GM18508 (cell line): ENCODE results near the gene GNA12.

Source experiments
- ATAC-seq: cut with Tn5 transposase; IDR thresholded peaks from one replicate; pipeline ENCODE4 v1.9.1; 2021; ENCODE audit warnings: moderate number of reproducible peaks; ENCODE audit not compliant: insufficient read depth, unreplicated experiment

Gene GNA12

GRCh38 chr7:2819161-2819953 is 24.8 kb downstream of the GNA12 start:
- no peak for ATAC-seq

- no peak for ATAC-seq
Observed at GRCh38 chr7:2818653-2819052, 25.5 kb downstream of the GNA12 start.

DNA sequence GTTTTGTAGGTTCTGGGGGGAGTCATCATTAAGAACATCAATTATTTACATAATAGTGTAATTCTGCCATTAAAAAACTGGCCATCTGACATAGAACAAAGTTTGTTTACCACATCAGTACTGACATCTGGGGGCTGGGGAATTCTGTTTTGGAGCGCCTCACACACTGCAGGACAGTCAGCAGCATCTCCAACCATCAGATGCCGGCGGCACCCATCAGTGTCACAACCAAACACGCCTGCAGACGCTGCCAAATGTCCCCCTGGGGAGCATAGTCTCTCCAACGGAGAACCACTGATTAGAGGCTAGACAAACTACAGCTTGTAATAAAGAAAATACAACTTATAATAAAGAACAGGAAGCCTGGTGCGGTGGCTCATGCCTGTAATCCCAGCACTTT is 26.0 kb downstream of the GNA12 start:
- no peak for ATAC-seq

DNA sequence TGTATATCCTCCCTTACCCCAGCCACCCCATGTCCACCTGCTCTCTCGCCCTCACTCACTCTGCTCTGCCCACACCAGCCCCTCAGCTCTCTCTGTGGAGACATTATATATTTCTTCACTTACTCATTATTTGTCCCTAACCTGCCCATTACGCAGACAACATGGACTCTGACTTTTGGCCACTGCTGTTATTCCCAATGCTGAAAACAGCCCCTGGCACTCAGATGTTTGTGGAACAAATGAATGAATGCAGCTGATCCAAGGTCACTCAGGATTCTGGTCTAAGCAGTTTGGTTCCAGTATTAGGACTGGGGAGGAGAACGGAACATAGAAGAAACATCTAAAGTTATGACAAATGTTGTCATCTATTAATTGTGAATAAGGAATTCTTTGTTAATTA is 26.7 kb downstream of the GNA12 start:
- no peak for ATAC-seq

DNA sequence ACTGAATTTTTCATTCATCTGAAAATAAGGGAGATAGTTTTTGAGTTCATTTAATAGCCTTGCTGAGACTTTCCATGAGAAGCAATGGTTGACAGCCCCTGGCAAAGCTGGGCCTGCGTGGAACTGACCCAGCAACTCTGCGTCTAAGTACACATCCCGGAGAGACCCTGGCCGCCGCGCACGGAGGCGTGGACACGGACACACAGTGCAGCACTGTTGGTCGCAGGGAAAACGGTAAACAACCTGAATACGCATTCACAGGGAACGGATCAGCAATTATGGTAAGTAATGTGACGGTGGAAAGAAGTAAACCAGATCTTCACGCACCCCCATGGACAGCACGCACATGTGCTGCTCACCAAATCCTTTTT is 28.2 kb downstream of the GNA12 start:
- no peak for ATAC-seq

- no peak for ATAC-seq
Observed at GRCh38 chr7:2814946-2815874, 28.9 kb downstream of the GNA12 start.

DNA sequence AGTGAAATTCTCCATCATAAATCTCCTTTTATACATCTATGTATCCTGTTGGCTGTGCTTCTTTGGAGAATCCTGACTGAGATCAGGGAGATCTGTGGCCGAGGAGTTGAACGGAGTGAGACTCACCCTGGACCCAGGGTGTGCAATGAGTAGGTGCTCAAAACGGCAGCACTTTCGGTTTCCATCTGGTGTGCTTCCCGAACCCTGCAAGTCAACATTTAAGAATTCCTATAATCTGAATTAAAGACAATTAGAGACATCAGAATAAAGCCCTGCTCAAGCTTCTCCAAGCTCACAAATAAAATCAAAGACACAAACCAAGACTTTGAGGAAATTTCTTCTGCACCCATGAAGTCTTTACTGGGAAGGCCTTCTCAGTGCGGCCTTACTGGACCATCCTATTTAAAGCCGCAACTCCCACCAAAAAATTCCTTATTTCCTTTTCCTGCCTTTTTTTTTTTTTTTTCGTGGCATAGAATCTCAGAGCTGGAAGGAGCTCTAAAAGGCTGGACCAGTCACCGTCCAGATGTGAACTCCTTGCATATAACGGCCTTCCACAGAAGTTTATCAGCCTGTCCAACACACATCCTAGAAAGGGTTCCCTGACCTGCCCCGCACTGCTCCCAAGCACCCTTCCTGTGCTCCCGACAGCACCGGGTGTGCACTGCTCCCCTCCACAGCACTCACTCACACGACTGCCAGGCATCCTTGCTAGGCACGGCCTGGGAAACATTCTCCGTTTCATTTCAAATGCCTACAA is 29.7 kb downstream of the GNA12 start:
- ATAC-seq: no peak

- no peak for ATAC-seq
Observed at GRCh38 chr7:2813350-2814185, 30.5 kb downstream of the GNA12 start.

DNA sequence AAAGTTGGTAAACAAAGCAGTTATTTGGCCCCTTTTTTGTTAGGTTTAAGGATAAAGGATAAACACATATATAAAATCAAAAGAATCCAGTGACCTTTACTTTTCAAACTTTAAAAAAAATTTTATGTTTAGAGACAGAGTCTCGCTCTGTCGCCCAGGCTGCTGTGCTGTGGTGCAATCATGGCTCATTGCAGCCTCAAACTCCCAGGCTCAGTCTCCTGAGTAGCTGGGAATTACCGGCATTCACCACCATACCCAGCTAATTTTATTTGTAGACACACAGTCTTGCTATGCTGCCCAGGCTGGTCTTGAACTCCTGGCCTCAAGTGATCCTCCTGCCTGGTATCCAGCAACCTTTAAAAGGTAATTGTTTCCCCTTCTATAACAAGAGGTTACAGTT is 31.3 kb downstream of the GNA12 start:
- ATAC-seq: no peak

GRCh38 chr7:2812114-2812487 is 32.0 kb downstream of the GNA12 start:
- no peak for ATAC-seq

DNA sequence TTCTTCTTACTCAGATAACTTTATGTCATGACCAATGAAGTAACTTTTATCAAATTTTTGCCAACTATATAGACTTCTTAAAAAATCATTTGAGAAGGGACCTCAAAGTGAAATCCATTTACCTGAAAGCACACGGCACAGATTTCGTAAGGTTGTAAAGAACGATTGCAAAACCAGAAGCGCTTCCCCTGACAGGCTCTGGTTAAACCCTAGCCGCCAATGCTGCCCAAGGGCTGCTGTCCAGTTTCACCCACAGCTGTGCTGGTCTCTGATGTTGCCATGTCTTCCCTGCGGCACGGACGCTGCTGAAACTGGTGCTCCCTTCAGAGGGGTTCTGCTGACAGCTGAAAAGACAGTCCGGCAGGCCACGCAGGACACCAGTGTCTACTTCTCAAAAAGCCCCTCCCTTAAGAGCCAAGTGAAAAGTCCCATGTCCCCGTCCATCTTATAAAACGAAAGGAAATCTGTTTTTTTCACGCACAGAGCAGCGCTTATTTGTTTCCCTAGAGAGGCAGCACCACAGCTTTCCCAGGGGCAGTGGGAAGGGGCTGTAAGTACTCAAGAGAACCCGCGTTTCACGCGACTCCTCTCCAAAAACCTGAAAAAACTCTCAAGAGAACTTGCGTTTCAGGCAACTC is 32.5 kb downstream of the GNA12 start:
- ATAC-seq: no peak

- no peak for ATAC-seq
Observed at GRCh38 chr7:2810682-2811415, 33.3 kb downstream of the GNA12 start.

GRCh38 chr7:2809903-2810625 is 34.0 kb downstream of the GNA12 start:
- ATAC-seq: no peak

GRCh38 chr7:2808891-2809665 is 35.0 kb downstream of the GNA12 start:
- ATAC-seq: no peak

- no peak for ATAC-seq
Observed at GRCh38 chr7:2807845-2808772, 36.0 kb downstream of the GNA12 start.

- no peak for ATAC-seq
Observed at GRCh38 chr7:2807460-2807844, 36.7 kb downstream of the GNA12 start.
